GM10266 (cell line): ENCODE data around the gene DDX28.
"Not testable (repeated sequence)": the region's sequence is repeated elsewhere in the genome, so short reads cannot be mapped to it uniquely, and the experiment has no call there.

Experiments used
- DNase-seq: peaks from one replicate; pipeline ENCODE4 v3.0.0; 2012; ENCODE audit errors: extremely low spot score
- TF ChIP-seq, protein P1 (sequence below): IDR thresholded peaks from 2 replicates; pipeline ENCODE4 v1.5.1; 2012; ENCODE audit warnings: mild to moderate bottlenecking, low read depth; ENCODE audit not compliant: control insufficient read depth, insufficient read depth; ENCODE audit errors: missing control alignments

The DDX28 gene

DNA sequence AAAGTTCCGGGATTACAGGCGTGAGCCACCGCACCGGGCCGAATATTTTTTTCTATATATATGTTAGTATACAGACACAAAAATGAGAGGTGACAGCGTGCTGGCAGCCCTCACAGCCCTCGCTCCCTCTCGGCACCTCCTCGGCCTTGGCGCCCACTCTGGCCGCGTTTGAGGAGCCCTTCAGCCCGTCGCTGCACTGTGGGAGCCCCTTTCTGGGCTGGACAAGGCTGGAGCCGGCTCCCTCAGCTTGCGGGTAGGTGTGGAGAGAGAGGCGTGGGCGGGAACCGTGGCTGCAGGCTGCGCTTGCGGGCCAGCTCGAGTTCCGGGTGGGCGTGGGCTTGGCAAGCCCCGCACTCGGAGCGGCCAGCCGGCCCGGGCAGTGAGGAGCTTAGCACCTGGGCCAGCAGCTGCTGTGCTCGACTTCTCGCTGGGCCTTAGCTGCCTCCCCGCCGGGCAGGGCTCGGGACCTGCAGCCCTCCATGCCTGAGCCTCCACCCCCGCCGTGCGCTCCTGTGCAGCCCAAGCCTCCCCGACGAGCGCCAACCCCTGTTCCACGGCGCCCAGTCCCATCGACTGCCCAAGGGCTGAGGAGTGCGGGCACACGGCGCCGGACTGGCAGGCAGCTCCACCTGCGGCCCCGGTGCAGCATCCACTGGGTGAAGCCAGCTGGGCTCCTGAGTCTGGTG, 40.9 kb downstream of the DDX28 start:
- DNase-seq = no peak
- TF ChIP-seq, protein P1, sequence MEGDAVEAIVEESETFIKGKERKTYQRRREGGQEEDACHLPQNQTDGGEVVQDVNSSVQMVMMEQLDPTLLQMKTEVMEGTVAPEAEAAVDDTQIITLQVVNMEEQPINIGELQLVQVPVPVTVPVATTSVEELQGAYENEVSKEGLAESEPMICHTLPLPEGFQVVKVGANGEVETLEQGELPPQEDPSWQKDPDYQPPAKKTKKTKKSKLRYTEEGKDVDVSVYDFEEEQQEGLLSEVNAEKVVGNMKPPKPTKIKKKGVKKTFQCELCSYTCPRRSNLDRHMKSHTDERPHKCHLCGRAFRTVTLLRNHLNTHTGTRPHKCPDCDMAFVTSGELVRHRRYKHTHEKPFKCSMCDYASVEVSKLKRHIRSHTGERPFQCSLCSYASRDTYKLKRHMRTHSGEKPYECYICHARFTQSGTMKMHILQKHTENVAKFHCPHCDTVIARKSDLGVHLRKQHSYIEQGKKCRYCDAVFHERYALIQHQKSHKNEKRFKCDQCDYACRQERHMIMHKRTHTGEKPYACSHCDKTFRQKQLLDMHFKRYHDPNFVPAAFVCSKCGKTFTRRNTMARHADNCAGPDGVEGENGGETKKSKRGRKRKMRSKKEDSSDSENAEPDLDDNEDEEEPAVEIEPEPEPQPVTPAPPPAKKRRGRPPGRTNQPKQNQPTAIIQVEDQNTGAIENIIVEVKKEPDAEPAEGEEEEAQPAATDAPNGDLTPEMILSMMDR = no peak

GRCh38 chr16:67979955-67980678, 42.9 kb downstream of the DDX28 start, which contains the start of gene DPEP3:
Gene DPEP3, minus strand, starts transcription at chr16:67980499. Its CDS starts 119 bp downstream, at chr16:67980380.
- TF ChIP-seq, protein P1 = peak; percentile 9
- no peak for DNase-seq

DNA sequence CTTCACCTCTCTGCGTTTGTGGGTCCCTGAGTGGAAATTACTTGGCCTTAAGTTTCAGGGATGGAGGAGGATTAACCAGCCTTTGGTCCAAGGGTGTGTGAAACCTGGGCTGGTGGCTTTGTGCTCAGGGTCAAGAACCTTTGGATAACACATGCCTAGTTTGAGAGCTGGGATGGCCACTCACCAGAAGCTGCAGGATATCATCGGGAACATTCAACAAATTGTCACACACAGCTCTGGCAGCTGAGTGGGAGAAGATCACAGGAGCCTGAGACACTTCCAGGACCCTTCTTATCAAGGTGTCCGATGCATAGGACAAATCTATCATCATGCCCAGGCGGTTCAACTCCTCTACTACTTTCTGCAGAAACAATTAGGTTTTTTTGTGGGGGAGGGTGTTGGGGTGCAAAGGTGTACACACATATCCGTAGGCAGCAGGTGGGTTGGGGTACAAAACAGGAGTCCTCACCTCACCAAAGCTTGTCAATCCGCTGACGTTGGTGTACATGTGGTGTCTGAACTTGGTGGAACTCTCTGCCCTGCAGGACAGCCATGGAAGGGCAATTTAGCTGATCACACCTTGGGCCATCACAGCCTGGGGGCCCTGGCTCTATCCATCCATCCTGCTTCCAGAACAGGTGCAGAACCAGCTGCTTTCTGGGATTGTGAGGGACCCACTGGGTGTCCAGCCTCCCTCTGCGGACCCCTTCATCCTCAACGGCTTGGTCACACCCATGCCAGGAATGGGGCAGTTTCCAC, 45.4 kb downstream of the DDX28 start:
- TF ChIP-seq, protein P1 = no peak
- DNase-seq = no peak

DNA sequence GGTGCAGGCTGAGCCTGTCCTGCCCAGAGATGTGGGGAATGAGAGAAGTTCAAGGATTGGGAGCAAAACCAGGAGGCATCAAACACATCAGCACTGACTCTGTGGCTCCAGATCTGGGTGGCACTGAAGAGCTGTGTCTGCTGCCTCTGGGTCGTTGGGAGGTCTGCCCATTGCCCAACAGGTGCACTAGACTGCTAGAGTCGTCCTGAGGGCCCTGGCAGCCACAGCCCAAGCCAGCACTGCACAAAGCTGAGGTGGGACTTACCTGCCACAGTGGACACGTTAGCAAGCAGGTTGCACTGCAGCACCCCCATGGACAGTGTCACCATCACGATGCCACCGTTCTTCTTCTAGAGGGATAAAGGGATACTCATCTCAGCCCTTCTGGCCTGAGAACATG, 46.0 kb downstream of the DDX28 start:
- no peak for DNase-seq
- TF ChIP-seq, protein P1 = no peak

- no peak for DNase-seq
- TF ChIP-seq, protein P1 = no peak
Measured at GRCh38 chr16:67976205-67976604, 46.8 kb downstream of the DDX28 start.

GRCh38 chr16:67975321-67976105, 47.5 kb downstream of the DDX28 start:
- TF ChIP-seq, protein P1 = no peak
- no peak for DNase-seq

DNA sequence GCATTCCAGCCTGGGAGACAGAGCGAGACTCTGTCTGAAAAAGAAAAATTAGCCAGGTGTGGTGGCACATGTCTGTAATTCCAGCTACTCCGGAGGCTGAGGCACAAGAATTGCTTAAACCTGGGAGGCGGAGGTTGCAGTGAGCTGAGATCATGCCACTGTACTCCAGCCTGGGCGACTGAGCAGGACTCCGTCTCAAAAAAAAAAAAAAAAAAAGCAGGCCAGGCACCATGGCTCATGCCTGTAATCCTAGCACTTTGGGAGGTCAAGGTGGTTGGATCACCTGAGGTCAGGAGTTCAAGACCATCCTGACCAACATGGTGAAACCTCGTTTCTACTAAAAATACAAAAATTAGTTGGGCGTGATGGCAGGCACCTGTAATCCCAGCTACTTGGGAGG, 50.7 kb downstream of the DDX28 start:
- not testable (repeated sequence) for DNase-seq
